Dermis microvascular lymphatic vessel endothelial cell (primary cell): ENCODE measurements around the gene TSPAN4. TPM values are rescaled to one million over a fixed set of nuclear protein-coding genes. Genes with fewer than 3 reads are reported as not detected.

Source experiments
- DNase-seq, 2 donors: peaks; one replicate each; pipeline versions ENCODE4 v3.0.0 to v3.0.0-alpha.2; 2010; ENCODE audit warnings: low read depth in 2 of 2
- total RNA-seq: library from RNA; depleted of rRNA; stranded (reverse); fragments of >200 nt; gene quantifications from 2 replicates; pipeline ENCODE4 v1.2.1, GENCODE V29; 2014

TSPAN4 gene
- total RNA-seq, 1 donor from 2014 or later = 73.4 TPM

DNA sequence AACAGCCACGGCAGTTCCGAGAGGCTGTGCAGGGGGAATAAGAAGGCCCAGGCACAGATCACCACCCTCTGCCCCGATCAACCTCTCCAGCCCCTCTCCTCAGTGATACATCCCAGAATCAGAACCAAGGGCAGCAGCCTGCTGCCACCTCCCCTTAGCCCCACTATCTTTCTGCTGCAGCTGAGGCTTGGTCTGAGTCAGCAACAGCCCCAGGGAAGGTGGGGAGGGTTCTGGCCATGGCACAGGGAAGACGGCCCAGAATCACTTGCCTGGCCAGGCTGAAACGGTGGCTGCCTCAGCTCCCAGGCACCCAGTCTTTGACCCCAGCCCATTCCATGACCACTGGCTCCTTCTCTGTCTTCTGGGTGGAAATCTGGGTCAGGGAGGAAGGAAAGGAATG is 65.6 kb downstream of the TSPAN4 start:
- DNase-seq = no peak

- DNase-seq = no peak
Measured at GRCh38 chr11:909406-909805, 66.8 kb downstream of the TSPAN4 start.

DNA sequence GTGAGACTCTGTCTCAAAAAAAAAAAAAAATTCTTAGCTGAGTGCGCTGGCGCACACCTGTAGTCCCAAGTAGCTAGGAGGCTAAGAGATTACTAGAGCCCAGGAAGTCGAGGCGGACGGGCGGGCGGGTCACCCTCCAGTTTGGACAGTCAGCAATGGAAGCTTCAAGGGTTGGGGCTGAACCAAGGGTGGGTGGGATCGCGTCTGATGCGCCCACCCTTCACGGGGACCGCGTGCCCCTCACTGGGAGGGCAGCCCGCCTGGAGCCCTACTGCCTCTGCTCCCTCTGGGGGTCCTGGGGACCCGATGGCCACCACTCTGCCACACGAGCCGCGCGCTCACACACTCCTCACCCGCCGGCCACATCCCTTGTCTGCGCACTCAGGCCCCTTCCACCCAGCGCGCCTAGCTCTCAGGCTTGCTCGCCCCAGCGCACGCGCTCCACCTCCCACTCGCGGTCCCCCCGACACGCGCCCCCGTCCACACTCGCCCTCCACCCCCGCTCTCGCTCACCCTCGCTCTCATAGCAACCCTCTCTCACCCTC is 67.5 kb downstream of the TSPAN4 start:
- DNase-seq = no peak

DNA sequence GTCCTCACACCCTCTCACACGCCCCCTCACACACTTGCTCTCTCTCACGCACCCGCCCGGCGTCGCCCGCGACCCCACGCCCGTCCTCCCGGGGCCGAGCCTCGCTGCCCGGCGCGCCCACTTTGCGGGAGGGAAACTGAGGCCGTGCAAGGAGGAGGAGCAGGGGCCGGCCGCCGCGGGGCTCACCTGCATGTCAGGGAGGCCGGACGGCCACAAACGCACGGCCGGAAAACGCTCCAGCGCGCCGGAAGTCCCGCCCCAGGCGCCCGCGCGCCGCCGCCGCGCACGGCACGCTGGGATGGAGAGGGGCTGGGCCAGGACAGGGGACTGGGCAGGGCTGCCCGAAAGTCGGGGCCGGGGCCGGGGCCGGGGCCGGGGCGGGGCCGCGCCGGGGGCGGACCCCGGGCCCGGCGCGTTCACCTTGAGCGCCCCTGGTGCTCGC is 68.0 kb downstream of the TSPAN4 start, which contains the start of gene CHID1:
Gene CHID1, minus strand, starts transcription at position 222 of the 442 bp plus-strand sequence. CDS start 5,994 bp downstream, outside the sequence.
- DNase-seq = peak in 1 of 2 donors; percentile 85

DNA sequence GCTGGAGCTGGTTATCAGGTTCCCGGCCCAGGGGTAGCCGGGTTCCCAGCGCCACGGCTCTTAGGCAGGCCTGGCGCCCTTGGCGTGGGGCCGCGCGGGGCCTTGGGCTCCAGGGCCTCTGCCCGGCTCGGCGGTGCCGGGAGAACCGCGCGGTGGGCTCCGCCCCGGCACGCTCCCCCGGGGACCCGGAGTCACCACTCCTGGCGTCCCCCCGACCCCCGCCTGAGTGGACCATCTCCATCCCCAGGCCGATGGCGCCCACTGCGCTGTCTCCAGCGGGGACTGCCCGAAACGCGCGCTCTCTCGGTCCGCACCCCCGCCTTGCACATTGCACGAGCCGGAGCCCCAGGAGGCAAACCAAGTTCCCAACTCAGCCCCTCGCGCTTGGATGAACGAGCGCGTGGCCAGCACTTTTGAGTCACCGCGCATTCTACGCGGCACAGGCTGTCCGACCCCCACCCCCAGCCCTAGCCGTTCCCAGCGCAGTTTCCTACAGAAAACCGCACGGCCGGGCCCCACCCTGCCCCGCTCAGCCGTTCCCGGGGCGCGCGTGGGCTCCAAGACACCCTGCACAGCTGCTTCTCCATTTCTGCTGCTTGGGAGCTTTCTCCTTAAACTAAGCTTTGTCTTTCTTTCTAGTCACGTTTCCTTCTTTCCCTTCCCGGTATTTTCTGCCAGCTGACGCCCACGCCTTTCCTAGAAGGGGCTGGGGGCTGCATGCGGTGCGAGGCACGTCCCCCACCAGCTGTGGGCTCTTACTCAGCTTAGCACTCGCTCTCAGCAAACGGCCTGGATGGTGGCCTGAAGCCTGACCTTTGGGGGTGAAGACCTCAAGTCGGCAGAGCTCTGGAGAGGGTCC is 68.6 kb downstream of the TSPAN4 start:
- peak in 1 of 2 donors; percentile 56 for DNase-seq

DNA sequence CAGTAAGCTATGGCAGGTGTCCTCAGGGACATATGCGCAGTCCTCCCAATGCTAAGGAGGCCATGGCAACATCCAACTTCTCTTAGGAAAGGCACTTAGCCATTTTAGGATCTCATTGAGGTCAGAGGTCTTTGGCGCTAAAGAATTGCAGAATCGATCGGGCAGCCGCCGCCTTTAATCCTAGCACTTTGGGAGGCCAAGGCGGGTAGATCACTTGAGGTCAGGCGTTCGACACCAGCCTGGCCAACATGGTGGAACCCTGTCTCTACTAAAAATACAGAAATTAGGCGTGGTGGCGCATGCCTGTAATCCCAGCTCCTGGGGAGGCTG is 69.2 kb downstream of the TSPAN4 start:
- no peak for DNase-seq

DNA sequence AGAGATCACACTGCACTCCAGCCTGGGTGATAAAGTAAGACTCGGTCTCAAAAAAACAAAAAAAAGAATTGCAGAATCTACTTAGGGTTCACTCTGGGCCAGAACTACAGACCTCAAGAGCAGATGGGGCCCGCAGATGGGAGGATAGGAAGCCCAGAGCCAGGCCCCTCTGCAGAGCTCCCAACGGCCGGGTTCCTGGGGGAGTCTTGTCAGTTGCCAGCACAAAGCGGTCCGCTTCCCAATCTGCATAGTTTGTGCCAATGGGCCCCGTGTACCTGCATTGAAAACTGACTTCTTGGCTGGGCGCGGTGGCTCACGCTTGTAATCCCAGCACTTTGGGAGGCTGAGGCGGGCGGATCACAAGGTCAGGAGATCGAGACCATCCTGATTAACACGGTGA is 69.6 kb downstream of the TSPAN4 start:
- DNase-seq = no peak

- DNase-seq = no peak
Measured at GRCh38 chr11:913043-913442, 70.4 kb downstream of the TSPAN4 start.

- DNase-seq = no peak
Measured at GRCh38 chr11:914204-914603, 71.6 kb downstream of the TSPAN4 start.

- peak; percentile 37 to 46 for DNase-seq
Measured at GRCh38 chr11:914747-915501, 72.3 kb downstream of the TSPAN4 start.

Other genes starting within 250 kb of the TSPAN4 start
- 6.7 and 16.2 TPM in 2 replicates for gene IRF7, start 226.9 kb upstream of the TSPAN4 start, total RNA-seq
- gene CDHR5, start 217.9 kb upstream of the TSPAN4 start, total RNA-seq = not detected in 2 replicates
- gene SCT, start 215.7 kb upstream of the TSPAN4 start, total RNA-seq = not detected in 2 replicates
- under 0.01 TPM in 1 of 2 replicates, not detected in the other for gene DRD4, start 205.6 kb upstream of the TSPAN4 start, total RNA-seq
- 30.9 and 37.6 TPM in 2 replicates for gene DEAF1, start 147.6 kb upstream of the TSPAN4 start, total RNA-seq
- gene TMEM80, start 147.0 kb upstream of the TSPAN4 start, total RNA-seq = 7.6 and 15.3 TPM in 2 replicates
- 2.7 and 3.0 TPM in 2 replicates for gene EPS8L2, start 136.6 kb upstream of the TSPAN4 start, total RNA-seq
- 112 and 113 TPM in 2 replicates for gene TALDO1, start 95.4 kb upstream of the TSPAN4 start, total RNA-seq
- 19.3 and 32.4 TPM in 2 replicates for gene GATD1, start 65.4 kb upstream of the TSPAN4 start, total RNA-seq
- gene CEND1, start 52.8 kb upstream of the TSPAN4 start, total RNA-seq = under 0.01 and 0.13 TPM in 2 replicates
- gene SLC25A22, start 44.6 kb upstream of the TSPAN4 start, total RNA-seq = 4.0 and 7.7 TPM in 2 replicates
- gene PIDD1, start 37.6 kb upstream of the TSPAN4 start, total RNA-seq = 4.5 and 4.9 TPM in 2 replicates
- 253 and 338 TPM in 2 replicates for gene RPLP2, start 32.9 kb upstream of the TSPAN4 start, total RNA-seq
- 29.5 and 63.3 TPM in 2 replicates for gene PNPLA2, start 23.9 kb upstream of the TSPAN4 start, total RNA-seq
- gene CRACR2B, start 14.9 kb upstream of the TSPAN4 start, total RNA-seq = 12.1 and 16.9 TPM in 2 replicates
- 498 and 1,021 TPM in 2 replicates for gene CD151, start 9.9 kb upstream of the TSPAN4 start, total RNA-seq
- 200 and 256 TPM in 2 replicates for gene POLR2L, start 323 bp upstream of the TSPAN4 start, total RNA-seq
- gene CHID1, start 68.0 kb downstream of the TSPAN4 start, total RNA-seq = 29.5 and 39.8 TPM in 2 replicates
- 25.9 and 37.6 TPM in 2 replicates for gene AP2A2, start 83.0 kb downstream of the TSPAN4 start, total RNA-seq
- gene MUC6, start 193.9 kb downstream of the TSPAN4 start, total RNA-seq = not detected in 2 replicates
- gene MUC2, start 232.0 kb downstream of the TSPAN4 start, total RNA-seq = not detected in 2 replicates